HG03432 (cell line): ENCODE measurements around the gene TMEM132C.

Experiments
- ATAC-seq: cut with Tn5 transposase; IDR thresholded peaks from one replicate; pipeline ENCODE4 v1.9.1; 2021; ENCODE audit warnings: mild to moderate bottlenecking, moderate library complexity; ENCODE audit not compliant: unreplicated experiment

The TMEM132C gene

GRCh38 chr12:128543971-128544370, 277.0 kb downstream of the TMEM132C start:
- ATAC-seq, result no peak

GRCh38 chr12:128548949-128549348, 282.0 kb downstream of the TMEM132C start:
- no peak for ATAC-seq

- no peak for ATAC-seq
These were observed 282.7 kb downstream of the TMEM132C start for GRCh38 chr12:128549601-128550218.

GRCh38 chr12:128551266-128551665, 284.3 kb downstream of the TMEM132C start:
- no peak for ATAC-seq

GRCh38 chr12:128554546-128555304, 287.8 kb downstream of the TMEM132C start:
- ATAC-seq, result no peak

GRCh38 chr12:128557231-128557630, 290.3 kb downstream of the TMEM132C start:
- ATAC-seq, result no peak

- ATAC-seq, result no peak
These were observed 298.0 kb downstream of the TMEM132C start for GRCh38 chr12:128564956-128565355.

- no peak for ATAC-seq
These were observed 300.8 kb downstream of the TMEM132C start for GRCh38 chr12:128567730-128568129.

- peak; percentile 82 for ATAC-seq
These were observed 303.5 kb downstream of the TMEM132C start for GRCh38 chr12:128570191-128571065.

GRCh38 chr12:128571906-128572810, 305.2 kb downstream of the TMEM132C start:
- ATAC-seq, result no peak

- no peak for ATAC-seq
These were observed 306.9 kb downstream of the TMEM132C start for GRCh38 chr12:128573907-128574306.

- no peak for ATAC-seq
These were observed 311.1 kb downstream of the TMEM132C start for GRCh38 chr12:128578045-128578444.

- ATAC-seq, result no peak
These were observed 314.4 kb downstream of the TMEM132C start for GRCh38 chr12:128581321-128581761.

GRCh38 chr12:128583453-128583852, 316.5 kb downstream of the TMEM132C start:
- ATAC-seq, result no peak

- no peak for ATAC-seq
These were observed 319.6 kb downstream of the TMEM132C start for GRCh38 chr12:128586451-128587029.

GRCh38 chr12:128587918-128588317, 320.9 kb downstream of the TMEM132C start:
- ATAC-seq, result no peak

- no peak for ATAC-seq
These were observed 325.3 kb downstream of the TMEM132C start for GRCh38 chr12:128592220-128592744.

GRCh38 chr12:128594521-128594920, 327.6 kb downstream of the TMEM132C start:
- ATAC-seq, result no peak

- no peak for ATAC-seq
These were observed 328.6 kb downstream of the TMEM132C start for GRCh38 chr12:128595609-128596008.

- ATAC-seq, result no peak
These were observed 333.9 kb downstream of the TMEM132C start for GRCh38 chr12:128600886-128601285.
